Iris pigment epithelial cell (primary cell): ENCODE results near the gene MIA2.
"Not testable (repeated sequence)": the region's sequence is repeated elsewhere in the genome, so short reads cannot be mapped to it uniquely, and the experiment has no call there.

Source experiments
- DNase-seq: peaks from one replicate; pipeline ENCODE4 v3.0.0-alpha.2; 2011; ENCODE audit warnings: low read depth

Gene MIA2

GRCh38 chr14:39230416-39231035 is 3.2 kb upstream of the MIA2 start:
- peak; percentile 52 for DNase-seq

GRCh38 chr14:39231751-39232553 is 1.8 kb upstream of the MIA2 start:
- peak; percentile 73 for DNase-seq

GRCh38 chr14:39232554-39233415 is 930 bp upstream of the MIA2 start:
- DNase-seq: peak; percentile 93

GRCh38 chr14:39234986-39235385 is 1.3 kb downstream of the MIA2 start:
- not testable (repeated sequence) for DNase-seq

GRCh38 chr14:39235466-39235865 is 1.8 kb downstream of the MIA2 start:
- not testable (repeated sequence) for DNase-seq

- no peak for DNase-seq
These were observed 7.1 kb downstream of the MIA2 start for GRCh38 chr14:39240769-39241168.

- DNase-seq: no peak
These were observed 7.9 kb downstream of the MIA2 start for GRCh38 chr14:39241637-39242036.

- no peak for DNase-seq
These were observed 10.1 kb downstream of the MIA2 start for GRCh38 chr14:39243831-39244230.

- peak; percentile 14 for DNase-seq
These were observed 12.9 kb downstream of the MIA2 start for GRCh38 chr14:39246618-39247017.

GRCh38 chr14:39247256-39247655 is 13.5 kb downstream of the MIA2 start:
- peak; percentile 91 for DNase-seq

GRCh38 chr14:39251547-39251946 is 17.8 kb downstream of the MIA2 start:
- no peak for DNase-seq

GRCh38 chr14:39257388-39257787 is 23.7 kb downstream of the MIA2 start:
- DNase-seq: not testable (repeated sequence)

GRCh38 chr14:39258782-39259545 is 25.2 kb downstream of the MIA2 start:
- DNase-seq: no peak

GRCh38 chr14:39260161-39260560 is 26.4 kb downstream of the MIA2 start:
- not testable (repeated sequence) for DNase-seq

GRCh38 chr14:39262214-39262613 is 28.5 kb downstream of the MIA2 start:
- not testable (repeated sequence) for DNase-seq

GRCh38 chr14:39264057-39264456 is 30.3 kb downstream of the MIA2 start:
- DNase-seq: no peak

GRCh38 chr14:39264558-39264957 is 30.8 kb downstream of the MIA2 start:
- peak; percentile 10 for DNase-seq

- peak; percentile 59 for DNase-seq
These were observed 31.3 kb downstream of the MIA2 start for GRCh38 chr14:39265033-39265432.

- peak; percentile 38 for DNase-seq
These were observed 32.2 kb downstream of the MIA2 start for GRCh38 chr14:39265806-39266524.

GRCh38 chr14:39266525-39266870 is 32.8 kb downstream of the MIA2 start:
- peak; percentile 36 for DNase-seq
